Femur (tissue), 1 donor: ENCODE data around the gene ASB3.
A peak's percentile ranks its signal among the peaks of the same experiment; 100 is the strongest.
"Not testable (repeated sequence)": the region's sequence is repeated elsewhere in the genome, so short reads cannot be mapped to it uniquely, and the experiment has no call there.

Source experiments
- DNase-seq: peaks from one replicate; pipeline ENCODE4 v3.0.0-alpha.2; 2017

The ASB3 gene

DNA sequence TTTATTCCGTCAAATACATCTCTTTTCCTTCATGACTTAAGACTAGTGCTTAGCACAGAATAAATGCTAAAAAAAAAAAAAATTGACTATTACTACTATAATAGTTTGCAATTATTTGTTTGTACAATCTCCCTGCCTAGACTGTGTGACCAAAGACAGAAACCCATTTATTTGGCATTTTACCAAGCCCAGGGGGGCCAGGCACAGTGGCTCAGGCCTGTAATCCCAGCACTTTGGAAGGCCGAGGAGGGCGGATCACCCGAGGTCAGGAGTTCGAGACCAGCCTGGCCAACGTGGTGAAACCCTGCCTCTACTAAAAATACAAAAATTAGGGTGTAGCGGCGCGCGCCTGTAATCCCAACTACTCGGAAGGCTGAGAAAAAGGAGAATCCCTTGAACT is 1.4 kb downstream of the ASB3 start:
- no peak for DNase-seq

- DNase-seq = no peak
Observed at GRCh38 chr2:53784436-53784835, 2.3 kb downstream of the ASB3 start.

GRCh38 chr2:53782676-53783075 is 4.1 kb downstream of the ASB3 start:
- DNase-seq = no peak

GRCh38 chr2:53780056-53780455 is 6.7 kb downstream of the ASB3 start:
- DNase-seq = no peak

GRCh38 chr2:53778536-53779162 is 8.1 kb downstream of the ASB3 start:
- DNase-seq = no peak

DNA sequence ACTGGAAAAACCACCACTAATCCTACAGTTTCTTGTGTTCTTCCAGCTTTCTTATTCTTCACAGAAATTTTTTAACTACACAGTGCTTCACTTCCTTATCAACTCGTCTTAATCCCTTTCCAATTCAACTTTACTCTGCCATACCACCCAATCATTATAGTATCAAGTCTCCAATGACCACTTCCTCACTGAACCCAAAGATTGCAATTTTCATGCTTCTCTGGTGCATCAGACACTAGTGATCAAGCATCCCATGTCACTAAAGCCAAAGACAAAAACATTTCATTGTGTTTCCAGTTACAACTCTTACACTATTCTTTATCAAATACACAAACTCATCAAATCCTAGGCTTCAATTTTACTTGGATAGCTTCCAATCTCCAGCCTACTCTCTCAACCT is 9.6 kb downstream of the ASB3 start:
- no peak for DNase-seq

- no peak for DNase-seq
Observed at GRCh38 chr2:53770264-53770663, 16.5 kb downstream of the ASB3 start.

- DNase-seq = no peak
Observed at GRCh38 chr2:53769318-53769945, 17.3 kb downstream of the ASB3 start.

DNA sequence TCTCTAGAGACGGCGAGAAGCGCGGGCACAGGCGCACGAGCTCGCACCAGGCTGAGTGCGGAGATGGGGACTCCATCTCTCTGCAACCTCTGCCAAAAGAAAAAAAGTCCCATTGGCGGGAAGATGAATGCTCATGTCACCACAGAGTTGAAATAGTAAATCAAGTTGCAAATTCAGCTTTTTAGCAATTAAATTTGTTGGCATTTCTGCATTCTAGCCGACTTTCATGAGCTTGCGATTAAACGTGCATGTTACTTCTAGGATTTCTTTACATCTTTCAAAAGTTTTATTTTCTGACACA is 18.6 kb downstream of the ASB3 start:
- DNase-seq = no peak

GRCh38 chr2:53767405-53768241 is 19.1 kb downstream of the ASB3 start, which contains the start of gene CHAC2:
Gene CHAC2 (plus strand): TSS chr2:53767804. CDS start chr2:53767887, 83 bp downstream.
- peak; percentile 88 for DNase-seq

DNA sequence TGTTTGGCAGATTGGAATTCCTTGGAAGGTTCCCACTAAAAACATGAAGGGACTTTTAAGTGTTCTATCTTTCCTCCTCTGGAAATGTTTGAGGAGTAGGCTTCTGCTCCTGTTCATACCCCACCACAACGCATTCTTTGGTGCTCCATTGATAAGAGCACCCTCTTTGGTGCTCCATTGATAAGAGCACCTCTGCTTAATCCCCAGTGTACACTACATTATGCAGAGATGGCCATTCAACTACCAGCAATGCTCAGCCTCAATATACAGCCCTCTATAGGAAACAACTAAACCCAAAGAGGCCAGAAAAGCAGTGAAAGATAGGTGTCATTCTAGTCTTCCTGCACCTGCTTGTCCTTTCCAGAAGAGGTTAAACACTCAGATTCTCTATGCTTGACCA is 21.0 kb downstream of the ASB3 start:
- DNase-seq = no peak

- not testable (repeated sequence) for DNase-seq
Observed at GRCh38 chr2:53757206-53757605, 29.5 kb downstream of the ASB3 start.

GRCh38 chr2:53756644-53757043 is 30.1 kb downstream of the ASB3 start:
- no peak for DNase-seq

GRCh38 chr2:53755121-53755520 is 31.6 kb downstream of the ASB3 start:
- no peak for DNase-seq

DNA sequence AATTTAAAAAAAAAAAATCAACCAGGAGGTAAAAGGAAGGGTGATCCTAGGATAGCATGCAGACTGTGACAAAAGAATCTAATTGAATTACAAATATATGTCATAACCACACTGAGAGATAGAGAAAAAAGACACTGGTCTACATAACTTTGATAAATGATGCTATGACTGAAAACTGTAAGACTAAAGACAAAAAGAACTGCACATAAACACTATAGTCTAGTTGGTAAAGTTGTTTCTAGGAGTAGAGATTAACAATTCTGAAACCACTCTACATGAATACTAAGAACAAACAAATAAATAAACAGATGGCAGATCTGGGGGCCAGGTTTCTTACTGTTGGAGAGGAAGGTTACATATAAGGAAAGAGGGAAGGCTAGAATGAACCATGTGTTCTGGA is 33.7 kb downstream of the ASB3 start:
- no peak for DNase-seq

DNA sequence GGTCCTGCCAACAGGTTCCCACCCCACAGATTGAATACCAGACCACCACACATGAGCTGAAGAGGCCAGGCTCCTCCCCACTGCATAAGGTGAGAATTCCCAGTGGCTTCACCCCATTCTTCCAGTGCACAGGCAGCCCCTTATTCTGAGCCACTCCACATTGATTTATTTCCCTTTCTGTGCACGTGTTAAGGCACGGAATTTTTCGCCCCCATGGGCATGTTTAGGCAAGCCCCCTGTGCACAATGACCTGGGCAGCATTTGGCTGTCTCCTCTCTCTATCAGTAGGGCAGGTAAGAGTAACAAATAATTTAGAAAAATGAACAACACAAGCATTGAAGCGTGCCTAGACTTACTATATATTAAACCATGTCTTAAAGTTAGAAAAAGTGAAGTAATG is 34.4 kb downstream of the ASB3 start:
- DNase-seq = no peak

DNA sequence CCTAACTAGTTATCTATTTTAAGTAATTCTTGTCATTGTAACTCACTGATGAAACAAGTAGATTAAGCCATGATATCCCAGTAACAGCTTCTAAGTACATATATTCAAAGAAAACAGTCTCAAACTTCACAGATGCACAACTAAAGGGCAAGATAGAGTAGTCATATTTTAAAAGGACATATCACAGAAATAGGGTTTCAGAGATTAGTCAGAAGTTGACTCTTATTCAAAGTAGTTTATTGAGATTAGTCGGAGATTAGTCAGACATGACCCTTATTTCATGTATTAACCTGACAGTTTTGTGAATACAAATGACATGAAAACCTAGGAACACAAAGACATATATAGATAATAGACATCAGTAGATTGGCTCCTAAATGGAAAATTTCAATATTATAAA is 35.0 kb downstream of the ASB3 start:
- DNase-seq = no peak

- DNase-seq = no peak
Observed at GRCh38 chr2:53750041-53750768, 36.5 kb downstream of the ASB3 start.

- no peak for DNase-seq
Observed at GRCh38 chr2:53744395-53745065, 42.2 kb downstream of the ASB3 start.

DNA sequence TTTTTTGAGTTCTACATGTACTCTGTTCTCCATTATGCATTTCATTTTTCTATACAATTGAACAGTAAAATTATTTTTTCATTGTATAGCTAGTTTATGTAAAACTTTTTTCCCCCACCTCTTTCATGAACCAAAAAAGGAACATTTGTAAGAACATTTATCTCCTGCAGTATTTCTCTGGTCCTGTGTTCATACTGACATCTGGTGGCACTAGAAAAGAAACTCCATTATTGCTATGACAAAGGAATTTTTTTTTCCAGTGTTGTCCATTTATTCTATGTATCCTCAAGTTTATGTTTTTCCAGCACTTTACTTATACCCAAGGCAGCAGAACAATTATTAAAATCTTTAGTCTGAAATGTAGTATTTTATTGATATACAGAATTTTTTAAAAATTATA is 46.6 kb downstream of the ASB3 start:
- DNase-seq = no peak

DNA sequence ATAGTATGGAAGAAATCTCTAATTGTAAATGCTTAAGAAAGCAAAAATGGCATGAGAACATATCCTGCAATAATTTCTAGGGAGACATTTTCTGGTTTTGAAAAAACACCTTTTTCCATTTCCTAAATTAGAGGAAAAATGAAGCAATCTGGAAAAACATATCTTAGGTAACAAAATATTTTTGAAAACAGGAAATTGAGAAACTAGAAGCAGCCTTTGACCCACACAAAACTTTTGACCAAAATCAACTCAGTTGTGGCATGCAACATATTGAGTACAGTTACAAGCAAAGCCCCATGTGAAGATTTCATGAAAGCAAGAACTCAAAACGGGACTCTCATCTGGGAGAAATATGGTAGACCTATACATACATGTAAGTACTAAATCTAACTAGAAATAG is 47.7 kb downstream of the ASB3 start:
- DNase-seq = no peak

GRCh38 chr2:53737091-53737490 is 49.7 kb downstream of the ASB3 start:
- DNase-seq = no peak
